GM10266 (cell line): Measurements from ENCODE around the gene DENND5A.

Experiments used
- DNase-seq: peaks from one replicate; pipeline ENCODE4 v3.0.0; 2012; ENCODE audit errors: extremely low spot score
- CTCF ChIP-seq: IDR thresholded peaks from 2 replicates; pipeline ENCODE4 v1.5.1; 2012; ENCODE audit warnings: mild to moderate bottlenecking, low read depth; ENCODE audit not compliant: control insufficient read depth, insufficient read depth; ENCODE audit errors: missing control alignments

The DENND5A gene

GRCh38 chr11:9180784-9181183 is 84.4 kb downstream of the DENND5A start:
- no peak for TF ChIP-seq CTCF
- no peak for DNase-seq

GRCh38 chr11:9179141-9179540 is 86.0 kb downstream of the DENND5A start:
- DNase-seq: no peak
- TF ChIP-seq CTCF: no peak

GRCh38 chr11:9178716-9179115 is 86.4 kb downstream of the DENND5A start:
- TF ChIP-seq CTCF: no peak
- DNase-seq: no peak

GRCh38 chr11:9177438-9178091 is 87.6 kb downstream of the DENND5A start:
- DNase-seq: no peak
- no peak for TF ChIP-seq CTCF

- no peak for TF ChIP-seq CTCF
- no peak for DNase-seq
These were observed 88.6 kb downstream of the DENND5A start for GRCh38 chr11:9176550-9176949.

- TF ChIP-seq CTCF: no peak
- DNase-seq: no peak
These were observed 89.0 kb downstream of the DENND5A start for GRCh38 chr11:9176136-9176535.

- DNase-seq: no peak
- no peak for TF ChIP-seq CTCF
These were observed 92.8 kb downstream of the DENND5A start for GRCh38 chr11:9172389-9172788.
